Testis (tissue), 2 donors: ENCODE measurements around the gene PNMA8A.
"Not testable (repeated sequence)": the region's sequence is repeated elsewhere in the genome, so short reads cannot be mapped to it uniquely, and the experiment has no call there.

Experiments used
- POLR2A ChIP-seq: fragments of 450-650 bp; IDR thresholded peaks from one replicate; pipeline ENCODE4 v1.6.1; 2017; ENCODE audit warnings: antibody characterized with exemption, mild to moderate bottlenecking, moderate library complexity
- TF ChIP-seq, protein P1 (sequence below), 3 experiments: fragments of 450-650 bp in 2 of 3; fragments of 200-600 bp in 1 of 3; sonication (generic) in 1 of 3; IDR thresholded peaks; one replicate each; pipeline ENCODE4 v1.5.1; 2016 to 2019; ENCODE audit warnings: antibody characterized with exemption in 3 of 3, mild to moderate bottlenecking in 2 of 3, moderate library complexity in 1 of 3

DNA sequence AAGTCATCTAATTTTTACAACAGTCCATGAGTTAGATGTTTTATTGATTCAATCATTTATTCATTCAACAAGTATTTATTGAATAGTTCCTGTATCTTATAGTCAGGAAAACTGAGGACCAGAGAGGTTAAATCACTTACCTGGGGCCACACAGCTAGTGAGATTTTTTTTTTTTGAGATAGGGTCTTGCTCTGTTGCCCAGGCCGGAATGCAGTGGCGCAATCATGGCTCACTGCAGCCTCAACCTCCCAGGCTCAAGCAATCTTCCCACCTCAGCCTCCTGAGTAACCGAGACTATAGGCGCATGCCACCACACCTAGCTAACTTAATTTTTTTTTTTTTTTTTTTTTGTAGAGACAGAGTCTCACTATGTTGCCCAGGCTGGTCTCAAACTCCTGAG lies 35.7 kb downstream of the PNMA8A start:
- not testable (repeated sequence) for TF ChIP-seq POLR2A
- TF ChIP-seq, protein P1, sequence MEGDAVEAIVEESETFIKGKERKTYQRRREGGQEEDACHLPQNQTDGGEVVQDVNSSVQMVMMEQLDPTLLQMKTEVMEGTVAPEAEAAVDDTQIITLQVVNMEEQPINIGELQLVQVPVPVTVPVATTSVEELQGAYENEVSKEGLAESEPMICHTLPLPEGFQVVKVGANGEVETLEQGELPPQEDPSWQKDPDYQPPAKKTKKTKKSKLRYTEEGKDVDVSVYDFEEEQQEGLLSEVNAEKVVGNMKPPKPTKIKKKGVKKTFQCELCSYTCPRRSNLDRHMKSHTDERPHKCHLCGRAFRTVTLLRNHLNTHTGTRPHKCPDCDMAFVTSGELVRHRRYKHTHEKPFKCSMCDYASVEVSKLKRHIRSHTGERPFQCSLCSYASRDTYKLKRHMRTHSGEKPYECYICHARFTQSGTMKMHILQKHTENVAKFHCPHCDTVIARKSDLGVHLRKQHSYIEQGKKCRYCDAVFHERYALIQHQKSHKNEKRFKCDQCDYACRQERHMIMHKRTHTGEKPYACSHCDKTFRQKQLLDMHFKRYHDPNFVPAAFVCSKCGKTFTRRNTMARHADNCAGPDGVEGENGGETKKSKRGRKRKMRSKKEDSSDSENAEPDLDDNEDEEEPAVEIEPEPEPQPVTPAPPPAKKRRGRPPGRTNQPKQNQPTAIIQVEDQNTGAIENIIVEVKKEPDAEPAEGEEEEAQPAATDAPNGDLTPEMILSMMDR (IDR thresholded peaks at IDR 0.05) = not testable (repeated sequence)
